SIG-M5 (cell line): ENCODE data around the gene EPB41L5.
A peak's percentile ranks its signal among the peaks of the same experiment; 100 is the strongest.
"Not testable (repeated sequence)": the region's sequence is repeated elsewhere in the genome, so short reads cannot be mapped to it uniquely, and the experiment has no call there.

Experiments used
- DNase-seq: peaks from one replicate; lab custom pipeline; 2025; lab: John Stamatoyannopoulos, UW

EPB41L5 gene

GRCh38 chr2:120012771-120013596 lies at the start of gene EPB41L5:
EPB41L5 (plus strand) TSS chr2:120013077; CDS start chr2:120019085, 6,008 bp downstream.
- DNase-seq = no peak

- DNase-seq = no peak
Observed at GRCh38 chr2:119981896-119982295, 31.0 kb upstream of the EPB41L5 start.

- no peak for DNase-seq
Observed at GRCh38 chr2:119982506-119982905, 30.4 kb upstream of the EPB41L5 start.

GRCh38 chr2:119983108-119983507 lies 29.8 kb upstream of the EPB41L5 start:
- no peak for DNase-seq

- DNase-seq = no peak
Observed at GRCh38 chr2:119996148-119996547, 16.7 kb upstream of the EPB41L5 start.

- not testable (repeated sequence) for DNase-seq
Observed at GRCh38 chr2:119996896-119997891, 15.7 kb upstream of the EPB41L5 start.

GRCh38 chr2:120001471-120001870 lies 11.4 kb upstream of the EPB41L5 start:
- no peak for DNase-seq

- DNase-seq = no peak
Observed at GRCh38 chr2:120004254-120004653, 8.6 kb upstream of the EPB41L5 start.

- peak; percentile 21 for DNase-seq
Observed at GRCh38 chr2:120005834-120006521, 6.9 kb upstream of the EPB41L5 start.

- no peak for DNase-seq
Observed at GRCh38 chr2:120007851-120008250, 5.0 kb upstream of the EPB41L5 start.

GRCh38 chr2:120012363-120012762 lies 514 bp upstream of the EPB41L5 start:
- DNase-seq = no peak

GRCh38 chr2:120013597-120014223 lies 833 bp downstream of the EPB41L5 start:
- no peak for DNase-seq

GRCh38 chr2:120014226-120014980 lies 1.5 kb downstream of the EPB41L5 start:
- DNase-seq = no peak

- no peak for DNase-seq
Observed at GRCh38 chr2:120016800-120017199, 3.9 kb downstream of the EPB41L5 start.

GRCh38 chr2:120017201-120017600 lies 4.3 kb downstream of the EPB41L5 start:
- no peak for DNase-seq

- no peak for DNase-seq
Observed at GRCh38 chr2:120018549-120018948, 5.7 kb downstream of the EPB41L5 start.

- DNase-seq = no peak
Observed at GRCh38 chr2:120020554-120020953, 7.7 kb downstream of the EPB41L5 start.

GRCh38 chr2:120022505-120022904 lies 9.6 kb downstream of the EPB41L5 start:
- DNase-seq = not testable (repeated sequence)

- DNase-seq = no peak
Observed at GRCh38 chr2:120026890-120027289, 14.0 kb downstream of the EPB41L5 start.

GRCh38 chr2:120028795-120029194 lies 15.9 kb downstream of the EPB41L5 start:
- no peak for DNase-seq
